ENCODE results near the gene ZSCAN31. TPM values are rescaled to one million over a fixed set of nuclear protein-coding genes. Genes with fewer than 3 reads are reported as not detected.
"Not testable (repeated sequence)": the region's sequence is repeated elsewhere in the genome, so short reads cannot be mapped to it uniquely, and the experiment has no call there.

Gene ZSCAN31
- total and polyA plus RNA-seq, 9 of the 15 experiments (the other 6 are each of a cell fraction or from before 2014, with no cell fraction given) = 3.9 to 12.1 (median 7.0) TPM

- H3K4me1 ChIP-seq (replicated peaks in 1 of 2; ENCODE audit: control insufficient read depth in 2 of 2, insufficient read depth in 2 of 2, low read length in 2 of 2) = peaks cover 24 to 25% of the 10 kb centered on the region in 2 experiments
- in situ Hi-C loops (cut with MboI) = loop anchor here (5.0 kb wide), 1 partner anchor 222 kb away; no protein-coding TSS in a partner anchor
- 0 out of 2 replicates have a peak, but pooled peaks have one; percentile 48 for TF ChIP-seq ZBTB33 (CRISPR knock-in tag; IDR thresholded peaks at IDR 0.05)
- intact Hi-C loops (cut with micrococcal nuclease) = loop anchor here (5.0 to 10.0 kb wide), 3 partner anchors 323 to 525 kb away; a partner anchor contains a TSS
- 95% methylated on average over 13 of the region's 16 CpGs for WGBS (ENCODE audit: insufficient coverage, low coverage, missing lambda C conversion rate)
- H3K9me1 ChIP-seq (ENCODE audit: control insufficient read depth, insufficient read depth, low read length); CTCF ChIA-PET (ENCODE audit: low intra/inter-chr PET ratio); H3K9me3 ChIP-seq (replicated peaks; ENCODE audit: control insufficient read depth, insufficient read depth, low read depth, low read length); H3K4me3 ChIP-seq; H2AFZ ChIP-seq (ENCODE audit: low read depth, low read length); H3K9ac ChIP-seq (ENCODE audit: insufficient read depth in 1 of 2, low read depth in 2 of 2, low read length in 2 of 2); H4K20me1 ChIP-seq (replicated peaks; ENCODE audit: control insufficient read depth, insufficient read depth, low read length); H3K27ac ChIP-seq (ENCODE audit: extremely low read depth, low read depth, low read length); H3K27me3 ChIP-seq (ENCODE audit: control insufficient read depth in 2 of 2, insufficient read depth in 2 of 2, low read length in 2 of 2); FAIRE-seq; ATAC-seq; BruUV-seq (replicated peaks); H3K4me2 ChIP-seq (ENCODE audit: insufficient read depth, low read length); DNase-seq (ENCODE audit: extremely low read depth in 1 of 4, low spot score in 3 of 4): not testable (repeated sequence)
- POLR2A ChIA-PET = interaction anchor here (0.8 to 1.6 kb wide), 2 partner anchors 12 to 22 kb away, joined by 5 to 7 read pairs; no protein-coding TSS in a partner anchor
- peaks cover 33% of the 10 kb centered on the region for H3K79me2 ChIP-seq (ENCODE audit: control insufficient read depth, insufficient read depth, low read length)
- H3K36me3 ChIP-seq (ENCODE audit: control insufficient read depth, insufficient read depth, low read length) = peaks cover 50% of the 10 kb centered on the region
Observed at GRCh38 chr6:28359562-28359961, 23.6 kb upstream of the ZSCAN31 start.

- in situ Hi-C loops (cut with MboI) = loop anchor here (5.0 kb wide), 1 partner anchor 220 kb away; no protein-coding TSS in a partner anchor
- Histone ChIP-seq H3K4me3 (no peak overlapping the region), H3K27ac (ENCODE audit: extremely low read depth, low read depth, low read length) (peak overlapping the region; percentile 76), H3K9me1 (ENCODE audit: control insufficient read depth, insufficient read depth, low read length) (no peaks in the 10 kb centered on the region), H3K4me1 (replicated peaks in 1 of 2; ENCODE audit: control insufficient read depth in 2 of 2, insufficient read depth in 2 of 2, low read length in 2 of 2) (peaks cover 41 to 44% of the 10 kb centered on the region in 2 experiments), H3K36me3 (ENCODE audit: control insufficient read depth, insufficient read depth, low read length) (peaks cover 34% of the 10 kb centered on the region), H3K9ac (ENCODE audit: insufficient read depth in 1 of 2, low read depth in 2 of 2, low read length in 2 of 2) (peak overlapping the region; percentile 10 to 68; a peak in 2 of 4 replicates), H3K9me3 (replicated peaks; ENCODE audit: control insufficient read depth, insufficient read depth, low read depth, low read length) (no peaks in the 10 kb centered on the region; the same call in 1 of the 2 replicates), H4K20me1 (replicated peaks; ENCODE audit: control insufficient read depth, insufficient read depth, low read length) (no peaks in the 10 kb centered on the region), H3K79me2 (ENCODE audit: control insufficient read depth, insufficient read depth, low read length) (peaks cover 58% of the 10 kb centered on the region), H3K4me2 (ENCODE audit: insufficient read depth, low read length) (peak overlapping the region; percentile 95), H2AFZ (ENCODE audit: low read depth, low read length) (peak overlapping the region; percentile 43), H3K27me3 (ENCODE audit: control insufficient read depth in 2 of 2, insufficient read depth in 2 of 2, low read length in 2 of 2) (no peaks in the 10 kb centered on the region; a peak in 1 of 5 replicates)
- ATAC-seq (no peak), FAIRE-seq (no peak), DNase-seq (ENCODE audit: extremely low read depth in 1 of 4, low spot score in 3 of 4) (peak in 1 of 4 experiments; percentile 66)
- no TSS peak for BruUV-seq (replicated peaks)
- WGBS (ENCODE audit: insufficient coverage, low coverage, missing lambda C conversion rate) = 58% methylated on average over 6 of the region's 6 CpGs
- ChIA-PET CTCF (ENCODE audit: low intra/inter-chr PET ratio) (interaction anchor here (1.0 kb wide), 1 partner anchor 145 kb away, joined by 3 read pairs; no protein-coding TSS in a partner anchor), POLR2A (interaction anchor here (0.6 to 5.3 kb wide), 4 partner anchors 20 to 461 kb away, joined by 3 to 80 read pairs (median 5); partner anchors contain the start of gene ZSCAN31)
- intact Hi-C loops (cut with micrococcal nuclease) = loop anchor here (5.0 to 10.0 kb wide), 3 partner anchors 325 to 522 kb away; a partner anchor contains a TSS
- TF ChIP-seq MAFF (IDR thresholded peaks at IDR 0.05; ENCODE audit: low read length) (peak; percentile 74), UBTF (IDR thresholded peaks at IDR 0.05; ENCODE audit: borderline replicate concordance in 1 of 2, low read depth in 2 of 2, low read length in 2 of 2) (no peak), IRF9 (tag; IDR thresholded peaks at IDR 0.05) (no peak), ZBTB26 (CRISPR knock-in tag; IDR thresholded peaks at IDR 0.05) (no peak), ARID1B (IDR thresholded peaks at IDR 0.05) (0 out of 2 replicates have a peak, but pooled peaks have one; percentile 26), MAFG (tag; conservative IDR thresholded peaks at IDR 0.05) (peak; percentile 96)
Observed at GRCh38 chr6:28357036-28357435, 21.1 kb upstream of the ZSCAN31 start.

Data from K562 (cell line).